GM21576 (cell line): ENCODE measurements around the gene KIF1B.
A peak's percentile ranks its signal among the peaks of the same experiment; 100 is the strongest.
"Not testable (repeated sequence)": the region's sequence is repeated elsewhere in the genome, so short reads cannot be mapped to it uniquely, and the experiment has no call there.

Experiments
- ATAC-seq: cut with Tn5 transposase; IDR thresholded peaks from one replicate; pipeline ENCODE4 v1.9.1; 2021; ENCODE audit warnings: mild to moderate bottlenecking, moderate library complexity; ENCODE audit not compliant: unreplicated experiment

KIF1B gene

GRCh38 chr1:10380594-10381275 is 170.4 kb downstream of the KIF1B start:
- ATAC-seq, result no peak

GRCh38 chr1:10383630-10384029 is 173.3 kb downstream of the KIF1B start:
- ATAC-seq, result no peak

- ATAC-seq, result no peak
Observed at GRCh38 chr1:10384219-10384618, 173.8 kb downstream of the KIF1B start.

- no peak for ATAC-seq
Observed at GRCh38 chr1:10386761-10387676, 176.6 kb downstream of the KIF1B start.

GRCh38 chr1:10387677-10388386 is 177.5 kb downstream of the KIF1B start:
- ATAC-seq, result no peak

GRCh38 chr1:10388387-10388715 is 178.0 kb downstream of the KIF1B start:
- ATAC-seq, result no peak

GRCh38 chr1:10389271-10389973 is 179.1 kb downstream of the KIF1B start:
- no peak for ATAC-seq

- ATAC-seq, result no peak
Observed at GRCh38 chr1:10396870-10397269, 186.5 kb downstream of the KIF1B start.

GRCh38 chr1:10398278-10398733 is 187.9 kb downstream of the KIF1B start:
- no peak for ATAC-seq

- ATAC-seq, result peak; percentile 88
Observed at GRCh38 chr1:10398734-10399443, 188.5 kb downstream of the KIF1B start, which contains the start of gene PGD. TSS of gene PGD (plus strand) at chr1:10399064. CDS start at chr1:10399118, 54 bp downstream.

- ATAC-seq, result no peak
Observed at GRCh38 chr1:10399444-10399941, 189.1 kb downstream of the KIF1B start.

- no peak for ATAC-seq
Observed at GRCh38 chr1:10400013-10400412, 189.6 kb downstream of the KIF1B start.

- no peak for ATAC-seq
Observed at GRCh38 chr1:10401281-10401680, 190.9 kb downstream of the KIF1B start.

- ATAC-seq, result no peak
Observed at GRCh38 chr1:10402729-10403274, 192.4 kb downstream of the KIF1B start.

GRCh38 chr1:10407201-10407600 is 196.8 kb downstream of the KIF1B start:
- ATAC-seq, result no peak

GRCh38 chr1:10415211-10415930 is 205.0 kb downstream of the KIF1B start:
- ATAC-seq, result no peak

GRCh38 chr1:10415967-10416366 is 205.6 kb downstream of the KIF1B start:
- ATAC-seq, result not testable (repeated sequence)

GRCh38 chr1:10418741-10419140 is 208.4 kb downstream of the KIF1B start:
- not testable (repeated sequence) for ATAC-seq

GRCh38 chr1:10419351-10419750 is 209.0 kb downstream of the KIF1B start:
- no peak for ATAC-seq
